HG02885 (cell line): ENCODE data around the gene HSPA1B.
A peak's percentile ranks its signal among the peaks of the same experiment; 100 is the strongest.
"Not testable (repeated sequence)": the region's sequence is repeated elsewhere in the genome, so short reads cannot be mapped to it uniquely, and the experiment has no call there.

Source experiments
- ATAC-seq: cut with Tn5 transposase; IDR thresholded peaks from one replicate; pipeline ENCODE4 v1.9.1; 2021; ENCODE audit warnings: mild to moderate bottlenecking; ENCODE audit not compliant: unreplicated experiment, poor library complexity

Gene HSPA1B

GRCh38 chr6:31827286-31828079 lies at the start of gene HSPA1B:
Gene HSPA1B (plus strand): TSS chr6:31827738. CDS start chr6:31827951, 213 bp downstream.
- ATAC-seq = peak; percentile 70

GRCh38 chr6:31778193-31778592 lies 49.3 kb upstream of the HSPA1B start:
- no peak for ATAC-seq

GRCh38 chr6:31778999-31779885 lies 48.3 kb upstream of the HSPA1B start:
- no peak for ATAC-seq

GRCh38 chr6:31779908-31780307 lies 47.6 kb upstream of the HSPA1B start:
- no peak for ATAC-seq

- ATAC-seq = no peak
Observed at GRCh38 chr6:31780507-31781243, 46.9 kb upstream of the HSPA1B start.

GRCh38 chr6:31781244-31782125 lies 46.1 kb upstream of the HSPA1B start:
- ATAC-seq = no peak

- no peak for ATAC-seq
Observed at GRCh38 chr6:31782126-31782855, 45.2 kb upstream of the HSPA1B start.

- no peak for ATAC-seq
Observed at GRCh38 chr6:31784098-31784925, 43.2 kb upstream of the HSPA1B start.

- no peak for ATAC-seq
Observed at GRCh38 chr6:31785475-31785874, 42.1 kb upstream of the HSPA1B start.

GRCh38 chr6:31791324-31792089 lies 36.0 kb upstream of the HSPA1B start:
- no peak for ATAC-seq

GRCh38 chr6:31792090-31792374 lies 35.5 kb upstream of the HSPA1B start:
- ATAC-seq = no peak

GRCh38 chr6:31792761-31793171 lies 34.8 kb upstream of the HSPA1B start:
- no peak for ATAC-seq

- not testable (repeated sequence) for ATAC-seq
Observed at GRCh38 chr6:31793927-31794245, 33.7 kb upstream of the HSPA1B start.

GRCh38 chr6:31794294-31794865 lies 33.2 kb upstream of the HSPA1B start:
- no peak for ATAC-seq

GRCh38 chr6:31794866-31795615 lies 32.5 kb upstream of the HSPA1B start:
- ATAC-seq = peak; percentile 11

GRCh38 chr6:31795616-31796298 lies 31.8 kb upstream of the HSPA1B start, which contains the start of gene VARS1:
Gene VARS1 (minus strand): TSS chr6:31795752. CDS start chr6:31795217, 535 bp downstream.
- ATAC-seq = peak; percentile 78
